HG02981 (cell line): ENCODE measurements around the gene MPDZ.

Experiments
- ATAC-seq: cut with Tn5 transposase; IDR thresholded peaks from one replicate; pipeline ENCODE4 v1.9.1; 2021; ENCODE audit warnings: mild to moderate bottlenecking, moderate library complexity; ENCODE audit not compliant: unreplicated experiment

Gene MPDZ

GRCh38 chr9:13142776-13143175, 136.7 kb downstream of the MPDZ start:
- no peak for ATAC-seq

- ATAC-seq, result no peak
These were observed 137.9 kb downstream of the MPDZ start for GRCh38 chr9:13141629-13142028.

DNA sequence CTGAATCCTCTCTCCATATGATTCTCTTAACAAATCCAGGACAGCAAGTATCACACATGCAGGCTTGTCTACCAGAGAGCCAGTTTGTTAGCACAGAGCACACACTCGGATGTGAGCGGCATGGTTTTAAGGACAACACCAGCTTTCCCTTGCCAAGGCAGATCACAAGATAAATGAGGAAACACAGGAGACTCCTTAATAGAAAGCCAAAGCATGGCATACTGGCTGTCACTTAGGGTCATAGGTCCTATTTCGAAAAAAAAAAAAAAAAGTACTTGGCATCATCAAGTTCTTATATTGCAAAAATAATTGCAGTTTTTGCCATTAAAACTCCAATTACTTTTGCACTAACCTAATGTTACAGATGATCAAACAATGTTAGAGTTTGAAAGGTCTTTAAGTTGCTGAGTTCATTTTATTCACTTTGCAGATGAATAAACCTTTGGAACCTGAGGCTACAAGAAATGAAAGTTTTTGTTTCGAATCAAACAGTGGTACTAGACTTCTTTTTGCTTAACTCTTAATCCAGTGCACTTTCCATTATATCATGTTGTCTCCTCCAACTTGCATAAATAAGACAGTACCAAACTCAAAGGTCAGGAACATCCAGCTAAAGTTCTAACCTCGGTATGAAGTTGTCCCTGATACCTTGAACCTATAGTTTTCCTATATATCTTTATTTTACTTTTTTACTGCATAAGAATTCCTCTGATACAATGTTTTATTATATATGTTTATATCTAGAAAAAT, 138.5 kb downstream of the MPDZ start:
- ATAC-seq, result no peak

DNA sequence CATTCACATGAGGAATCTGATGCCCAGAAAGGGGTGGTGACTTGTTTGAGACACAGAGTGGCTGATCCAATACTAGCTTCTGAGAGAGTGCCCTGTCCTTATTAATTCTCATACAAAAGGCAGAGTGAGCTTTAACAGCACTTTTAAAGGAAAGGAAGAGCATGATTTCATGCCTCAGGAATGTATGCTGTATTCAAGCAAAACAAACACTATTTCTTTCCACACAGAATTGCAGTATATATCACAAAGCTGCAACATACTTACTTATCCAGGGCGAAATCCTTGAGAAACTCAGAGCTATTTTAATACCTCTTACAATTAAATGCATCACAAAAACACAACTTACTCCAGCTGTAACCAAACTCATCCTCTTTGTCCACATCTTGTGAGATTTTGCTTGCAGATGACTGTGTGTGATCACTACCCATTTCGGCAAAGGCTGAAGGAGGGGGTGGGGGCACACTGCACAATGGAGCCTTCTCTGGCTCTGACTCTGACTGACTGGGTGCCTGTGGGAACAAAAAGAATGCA, 139.8 kb downstream of the MPDZ start:
- no peak for ATAC-seq

DNA sequence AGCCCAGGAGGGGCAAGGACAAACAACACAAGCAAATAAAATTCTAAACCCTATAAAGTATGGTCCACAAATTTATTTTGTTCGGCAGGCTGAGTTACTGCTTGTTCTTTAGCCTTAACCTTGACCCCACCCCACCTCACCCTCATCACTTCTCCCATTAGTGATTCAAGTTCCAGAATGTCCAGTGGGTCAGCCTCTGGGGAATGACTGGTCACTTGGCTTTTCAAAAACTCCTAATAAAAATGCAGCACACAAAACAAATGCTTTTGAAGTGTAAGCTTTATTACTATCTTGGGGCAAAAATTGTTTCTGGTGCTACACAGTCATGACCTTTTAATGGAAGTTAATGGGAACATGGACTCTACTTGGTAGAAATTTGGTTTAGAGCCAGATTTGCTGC, 142.1 kb downstream of the MPDZ start:
- ATAC-seq, result no peak

DNA sequence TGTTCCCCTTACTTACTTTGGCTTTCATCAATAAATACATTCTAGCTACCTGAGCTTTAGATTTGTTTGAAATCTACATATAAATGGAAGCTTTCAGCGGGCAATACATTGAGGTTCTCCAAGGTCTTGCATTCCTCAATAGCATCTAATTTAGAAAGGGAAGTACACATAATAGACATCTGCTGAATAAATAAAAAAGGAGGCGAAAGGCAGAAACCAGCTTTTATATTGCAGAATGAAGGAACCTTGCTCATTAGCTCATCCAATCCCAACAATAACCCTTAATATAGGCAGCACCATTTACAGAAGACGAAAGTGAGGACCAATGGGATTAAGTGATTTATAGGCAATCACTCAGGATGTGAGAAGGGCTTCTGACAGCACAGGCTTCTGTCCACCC, 147.5 kb downstream of the MPDZ start:
- ATAC-seq, result no peak

DNA sequence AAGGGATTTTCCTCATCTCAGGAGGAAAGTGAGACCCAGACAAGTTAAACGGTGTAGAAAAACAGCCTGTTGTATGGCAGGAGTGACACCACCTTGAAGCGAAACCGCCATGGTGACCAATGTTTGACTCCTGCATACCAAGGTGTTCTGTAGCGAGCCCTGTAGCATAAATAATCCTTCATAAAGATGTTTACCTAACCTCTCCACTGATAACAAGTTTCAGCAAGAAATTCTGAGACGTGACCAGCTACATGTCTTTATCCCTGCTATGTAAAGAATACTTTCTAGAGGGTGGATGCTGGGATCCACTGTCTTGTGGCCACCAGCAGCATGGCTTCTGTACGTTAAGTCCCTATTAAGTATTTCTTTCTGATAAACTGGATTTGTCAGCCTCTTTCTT, 148.1 kb downstream of the MPDZ start:
- no peak for ATAC-seq

- no peak for ATAC-seq
These were observed 151.1 kb downstream of the MPDZ start for GRCh38 chr9:13128266-13128860.

GRCh38 chr9:13127131-13127530, 152.4 kb downstream of the MPDZ start:
- ATAC-seq, result no peak

- no peak for ATAC-seq
These were observed 154.2 kb downstream of the MPDZ start for GRCh38 chr9:13125261-13125660.

DNA sequence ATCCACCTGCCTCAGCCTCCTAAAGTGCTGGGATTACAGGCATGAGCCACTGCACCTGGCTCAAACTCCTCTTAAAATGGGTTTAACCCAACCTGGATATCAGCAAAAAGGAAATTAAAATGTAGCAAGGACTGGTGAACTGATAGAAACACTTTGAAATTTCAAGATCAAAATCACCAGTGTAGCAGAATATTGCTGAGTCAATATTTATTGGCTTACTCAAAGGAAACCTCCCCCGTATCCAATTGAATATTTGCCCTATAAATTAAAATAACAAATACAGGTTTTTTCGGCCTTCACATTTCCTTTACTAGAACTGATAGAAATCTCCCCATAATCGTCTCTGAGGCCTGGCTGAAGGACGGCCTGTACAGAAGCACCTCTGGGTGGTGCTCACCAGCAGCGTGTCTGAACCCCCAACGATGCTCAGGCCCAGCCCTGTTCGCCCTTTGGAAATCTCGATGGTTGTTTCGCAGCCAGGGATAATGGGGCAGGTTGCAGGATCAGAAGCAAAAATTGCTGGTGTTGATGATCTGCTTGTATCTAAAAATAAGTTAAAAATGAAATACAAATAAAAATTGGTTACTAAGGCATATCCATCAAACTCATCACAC, 156.6 kb downstream of the MPDZ start:
- ATAC-seq, result no peak

DNA sequence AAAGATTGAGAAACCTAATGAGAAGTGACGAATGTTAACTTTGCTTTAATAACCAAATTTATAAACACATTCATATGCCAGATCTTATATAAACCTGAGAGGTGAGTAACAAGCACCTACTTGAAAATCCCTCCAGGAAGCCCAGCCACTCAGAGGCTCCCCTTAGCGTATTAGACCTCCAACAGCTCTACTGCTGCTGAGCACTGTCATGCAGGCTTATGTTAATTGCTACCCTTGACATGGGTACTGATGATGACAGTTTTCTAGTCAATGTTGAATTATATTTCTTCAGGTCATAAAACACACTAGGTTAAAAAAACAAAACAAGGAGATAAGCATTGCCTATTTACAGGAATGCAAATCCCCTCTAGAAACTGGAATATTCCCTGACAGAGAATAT, 161.2 kb downstream of the MPDZ start:
- ATAC-seq, result no peak

- ATAC-seq, result no peak
These were observed 163.2 kb downstream of the MPDZ start for GRCh38 chr9:13116292-13116691.

GRCh38 chr9:13113751-13114150, 165.7 kb downstream of the MPDZ start:
- ATAC-seq, result no peak

- ATAC-seq, result no peak
These were observed 166.3 kb downstream of the MPDZ start for GRCh38 chr9:13113216-13113615.

- ATAC-seq, result no peak
These were observed 167.7 kb downstream of the MPDZ start for GRCh38 chr9:13111778-13112177.

- no peak for ATAC-seq
These were observed 168.6 kb downstream of the MPDZ start for GRCh38 chr9:13110766-13111417.

DNA sequence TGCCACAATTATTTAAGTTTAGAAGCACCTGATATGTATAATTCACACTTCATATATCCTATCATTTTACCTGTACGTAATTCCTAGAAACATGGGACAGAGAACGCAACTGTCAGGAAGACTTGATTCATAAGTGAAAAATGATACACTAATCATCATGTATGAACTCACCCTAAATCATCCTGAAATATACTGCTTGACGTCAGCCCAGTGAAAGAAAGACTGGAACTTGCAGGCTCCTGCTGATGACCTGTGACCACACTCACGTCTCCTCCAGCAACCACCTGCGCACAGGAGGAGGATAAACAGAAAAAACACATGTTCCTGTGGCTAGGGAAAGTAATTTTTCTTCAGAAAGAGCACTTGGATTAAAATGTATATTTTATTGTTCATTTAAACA, 169.7 kb downstream of the MPDZ start:
- ATAC-seq, result no peak

- ATAC-seq, result no peak
These were observed 172.5 kb downstream of the MPDZ start for GRCh38 chr9:13107008-13107407.

GRCh38 chr9:13100914-13101572, 178.4 kb downstream of the MPDZ start:
- ATAC-seq, result no peak

GRCh38 chr9:13095056-13095455, 184.4 kb downstream of the MPDZ start:
- ATAC-seq, result no peak
